OCI-LY7 (cell line): ENCODE measurements around the gene NUTM1.

ENCODE experiments used
- EZH2phosphoT487 ChIP-seq: fragments of 200-600 bp; sonication (generic); IDR thresholded peaks from 2 replicates; pipeline ENCODE4 v1.6.1; 2018; ENCODE audit warnings: low read depth, borderline replicate concordance, mild to moderate bottlenecking, mixed run types, antibody characterized with exemption, low read length, moderate library complexity, mixed read lengths
- TF ChIP-seq, protein P1 (sequence below): fragments of 200-600 bp; sonication (generic); conservative IDR thresholded peaks from 2 replicates; pipeline ENCODE4 v1.5.1; 2014; ENCODE audit warnings: mild to moderate bottlenecking, antibody characterized with exemption, low read length, moderate library complexity, mixed read lengths

DNA sequence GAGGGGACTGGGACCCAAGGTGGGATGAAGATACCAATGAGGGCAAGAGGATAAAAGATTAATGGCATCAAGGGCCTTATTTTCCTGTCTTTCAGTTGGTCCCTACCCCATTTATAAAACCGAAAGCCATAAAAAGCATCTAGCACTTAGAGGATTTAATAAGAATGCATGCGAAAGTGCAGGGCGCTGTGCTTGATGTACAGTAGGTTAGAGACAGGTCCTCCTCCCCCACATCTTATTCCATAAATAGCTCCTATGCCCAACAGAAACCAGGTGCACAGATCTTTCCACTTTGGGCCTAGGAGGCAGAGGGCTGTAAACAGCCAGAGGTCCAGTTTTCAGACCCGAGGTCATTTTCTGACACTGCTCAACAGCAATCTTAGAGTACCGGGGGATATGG, 22.7 kb downstream of the NUTM1 start:
- TF ChIP-seq, protein P1, sequence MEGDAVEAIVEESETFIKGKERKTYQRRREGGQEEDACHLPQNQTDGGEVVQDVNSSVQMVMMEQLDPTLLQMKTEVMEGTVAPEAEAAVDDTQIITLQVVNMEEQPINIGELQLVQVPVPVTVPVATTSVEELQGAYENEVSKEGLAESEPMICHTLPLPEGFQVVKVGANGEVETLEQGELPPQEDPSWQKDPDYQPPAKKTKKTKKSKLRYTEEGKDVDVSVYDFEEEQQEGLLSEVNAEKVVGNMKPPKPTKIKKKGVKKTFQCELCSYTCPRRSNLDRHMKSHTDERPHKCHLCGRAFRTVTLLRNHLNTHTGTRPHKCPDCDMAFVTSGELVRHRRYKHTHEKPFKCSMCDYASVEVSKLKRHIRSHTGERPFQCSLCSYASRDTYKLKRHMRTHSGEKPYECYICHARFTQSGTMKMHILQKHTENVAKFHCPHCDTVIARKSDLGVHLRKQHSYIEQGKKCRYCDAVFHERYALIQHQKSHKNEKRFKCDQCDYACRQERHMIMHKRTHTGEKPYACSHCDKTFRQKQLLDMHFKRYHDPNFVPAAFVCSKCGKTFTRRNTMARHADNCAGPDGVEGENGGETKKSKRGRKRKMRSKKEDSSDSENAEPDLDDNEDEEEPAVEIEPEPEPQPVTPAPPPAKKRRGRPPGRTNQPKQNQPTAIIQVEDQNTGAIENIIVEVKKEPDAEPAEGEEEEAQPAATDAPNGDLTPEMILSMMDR: no peak
- no peak for TF ChIP-seq EZH2phosphoT487
